ENCODE data around the gene PCNX2. TPM values are rescaled to one million over a fixed set of nuclear protein-coding genes. Genes with fewer than 3 reads are reported as not detected.
"Not testable (repeated sequence)": the region's sequence is repeated elsewhere in the genome, so short reads cannot be mapped to it uniquely, and the experiment has no call there.

PCNX2 gene
- total and polyA plus RNA-seq, 11 donors: 0.27 to 5.3 (median 1.9) TPM

GRCh38 chr1:233082778-233083550 lies 212.6 kb downstream of the PCNX2 start:
- DNase-seq: no peak
- no peak for ATAC-seq
- H3K4me3 ChIP-seq: no peak overlapping the region
- peak overlapping the region in 1 of 12 donors; percentile 2 for H3K27ac ChIP-seq
- intact Hi-C loops (cut with DNase I): no loop called here
- no peak for TF ChIP-seq POLR2A (IDR thresholded peaks at IDR 0.05)
- TF ChIP-seq, protein P1, sequence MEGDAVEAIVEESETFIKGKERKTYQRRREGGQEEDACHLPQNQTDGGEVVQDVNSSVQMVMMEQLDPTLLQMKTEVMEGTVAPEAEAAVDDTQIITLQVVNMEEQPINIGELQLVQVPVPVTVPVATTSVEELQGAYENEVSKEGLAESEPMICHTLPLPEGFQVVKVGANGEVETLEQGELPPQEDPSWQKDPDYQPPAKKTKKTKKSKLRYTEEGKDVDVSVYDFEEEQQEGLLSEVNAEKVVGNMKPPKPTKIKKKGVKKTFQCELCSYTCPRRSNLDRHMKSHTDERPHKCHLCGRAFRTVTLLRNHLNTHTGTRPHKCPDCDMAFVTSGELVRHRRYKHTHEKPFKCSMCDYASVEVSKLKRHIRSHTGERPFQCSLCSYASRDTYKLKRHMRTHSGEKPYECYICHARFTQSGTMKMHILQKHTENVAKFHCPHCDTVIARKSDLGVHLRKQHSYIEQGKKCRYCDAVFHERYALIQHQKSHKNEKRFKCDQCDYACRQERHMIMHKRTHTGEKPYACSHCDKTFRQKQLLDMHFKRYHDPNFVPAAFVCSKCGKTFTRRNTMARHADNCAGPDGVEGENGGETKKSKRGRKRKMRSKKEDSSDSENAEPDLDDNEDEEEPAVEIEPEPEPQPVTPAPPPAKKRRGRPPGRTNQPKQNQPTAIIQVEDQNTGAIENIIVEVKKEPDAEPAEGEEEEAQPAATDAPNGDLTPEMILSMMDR (IDR thresholded peaks at IDR 0.05): no peak
- 91 to 96% (median 93%) methylated on average over 12 of the region's 12 CpGs for WGBS, 4 donors
- H3K27me3 ChIP-seq: no peaks in the 10 kb centered on the region
- H3K36me3 ChIP-seq: no peaks in the 10 kb centered on the region
- peaks cover 0 to 13% (median 0%) of the 10 kb centered on the region in 12 donors for H3K4me1 ChIP-seq
- no peaks in the 10 kb centered on the region for H3K9me3 ChIP-seq

GRCh38 chr1:233081735-233082134 lies 213.8 kb downstream of the PCNX2 start:
- TF ChIP-seq POLR2A (IDR thresholded peaks at IDR 0.05): no peak
- TF ChIP-seq, protein P1 (IDR thresholded peaks at IDR 0.05): no peak
- H3K4me3 ChIP-seq: no peak overlapping the region
- DNase-seq (no peak), ATAC-seq (peak in 1 of 4 donors; percentile 18)
- H3K27me3 ChIP-seq: no peaks in the 10 kb centered on the region
- intact Hi-C loops (cut with DNase I): no loop called here
- peaks cover 0 to 13% (median 0%) of the 10 kb centered on the region in 12 donors for H3K4me1 ChIP-seq
- 21 to 54% (median 26%) methylated on average over 2 of the region's 2 CpGs for WGBS, 4 donors
- no peaks in the 10 kb centered on the region for H3K36me3 ChIP-seq
- H3K27ac ChIP-seq: peak overlapping the region in 1 of 12 donors; percentile 2
- H3K9me3 ChIP-seq: no peaks in the 10 kb centered on the region

GRCh38 chr1:233080827-233081226 lies 214.7 kb downstream of the PCNX2 start:
- DNase-seq; intact Hi-C loops (cut with DNase I); H3K36me3 ChIP-seq; ATAC-seq; H3K4me3 ChIP-seq; H3K27me3 ChIP-seq; H3K9me3 ChIP-seq; H3K27ac ChIP-seq: not testable (repeated sequence)
- peaks cover 0 to 13% (median 0%) of the 10 kb centered on the region in 12 donors for H3K4me1 ChIP-seq
- 88 to 95% (median 94%) methylated on average over 4 of the region's 4 CpGs for WGBS, 4 donors

GRCh38 chr1:233080286-233080685 lies 215.2 kb downstream of the PCNX2 start:
- H3K27ac ChIP-seq: no peak overlapping the region
- intact Hi-C loops (cut with DNase I): no loop called here
- ATAC-seq (no peak), DNase-seq (no peak)
- no peak overlapping the region for H3K4me3 ChIP-seq
- no peaks in the 10 kb centered on the region for H3K36me3 ChIP-seq
- H3K4me1 ChIP-seq: peaks cover 0 to 13% (median 0%) of the 10 kb centered on the region in 12 donors
- no peak for TF ChIP-seq POLR2A (IDR thresholded peaks at IDR 0.05)
- TF ChIP-seq, protein P1 (IDR thresholded peaks at IDR 0.05): no peak
- H3K27me3 ChIP-seq: no peaks in the 10 kb centered on the region
- 92 to 99% (median 97%) methylated on average over 3 of the region's 3 CpGs for WGBS, 4 donors
- H3K9me3 ChIP-seq: no peaks in the 10 kb centered on the region

Data from heart left ventricle (tissue), 16 donors.